ENCODE measurements around the gene LSM2.
"Not testable (repeated sequence)": the region's sequence is repeated elsewhere in the genome, so short reads cannot be mapped to it uniquely, and the experiment has no call there.

LSM2 gene

GRCh38 chr6:31806470-31807272, at the start of gene LSM2:
Gene LSM2 (minus strand): TSS chr6:31806966. CDS start chr6:31806757, 209 bp downstream.
- DNase-seq (ENCODE audit: low spot score), result peak; percentile 100

- not testable (repeated sequence) for DNase-seq (ENCODE audit: low spot score)
These were observed 45.4 kb upstream of the LSM2 start for GRCh38 chr6:31851980-31852718.

GRCh38 chr6:31851485-31851832, 44.7 kb upstream of the LSM2 start:
- DNase-seq (ENCODE audit: low spot score), result no peak

- no peak for DNase-seq (ENCODE audit: low spot score)
These were observed 44.2 kb upstream of the LSM2 start for GRCh38 chr6:31850765-31851484.

- DNase-seq (ENCODE audit: low spot score), result no peak
These were observed 40.7 kb upstream of the LSM2 start for GRCh38 chr6:31847276-31847978.

- no peak for DNase-seq (ENCODE audit: low spot score)
These were observed 37.7 kb upstream of the LSM2 start for GRCh38 chr6:31844507-31844906.

- no peak for DNase-seq (ENCODE audit: low spot score)
These were observed 35.3 kb upstream of the LSM2 start for GRCh38 chr6:31842053-31842452.

GRCh38 chr6:31839779-31840126, 33.0 kb upstream of the LSM2 start:
- not testable (repeated sequence) for DNase-seq (ENCODE audit: low spot score)

- no peak for DNase-seq (ENCODE audit: low spot score)
These were observed 32.2 kb upstream of the LSM2 start for GRCh38 chr6:31838968-31839367.

GRCh38 chr6:31838114-31838553, 31.4 kb upstream of the LSM2 start:
- DNase-seq (ENCODE audit: low spot score), result not testable (repeated sequence)

- no peak for DNase-seq (ENCODE audit: low spot score)
These were observed 30.8 kb upstream of the LSM2 start for GRCh38 chr6:31837369-31838113.

GRCh38 chr6:31836474-31837368, 30.0 kb upstream of the LSM2 start:
- DNase-seq (ENCODE audit: low spot score), result peak; percentile 53

- DNase-seq (ENCODE audit: low spot score), result no peak
These were observed 29.3 kb upstream of the LSM2 start for GRCh38 chr6:31836047-31836473.

- peak; percentile 91 for DNase-seq (ENCODE audit: low spot score)
These were observed 27.8 kb upstream of the LSM2 start for GRCh38 chr6:31834367-31835250.

- DNase-seq (ENCODE audit: low spot score), result no peak
These were observed 24.8 kb upstream of the LSM2 start for GRCh38 chr6:31831350-31832215.

- no peak for DNase-seq (ENCODE audit: low spot score)
These were observed 24.1 kb upstream of the LSM2 start for GRCh38 chr6:31830886-31831335.

GRCh38 chr6:31829633-31830283, 23.0 kb upstream of the LSM2 start:
- no peak for DNase-seq (ENCODE audit: low spot score)

Measured in AG08396 (cell line).